ENCODE results near the gene NOP10. TPM values are rescaled to one million over a fixed set of nuclear protein-coding genes. Genes with fewer than 3 reads are reported as not detected.

The NOP10 gene
- total RNA-seq, 1 donor, result 216 TPM

DNA sequence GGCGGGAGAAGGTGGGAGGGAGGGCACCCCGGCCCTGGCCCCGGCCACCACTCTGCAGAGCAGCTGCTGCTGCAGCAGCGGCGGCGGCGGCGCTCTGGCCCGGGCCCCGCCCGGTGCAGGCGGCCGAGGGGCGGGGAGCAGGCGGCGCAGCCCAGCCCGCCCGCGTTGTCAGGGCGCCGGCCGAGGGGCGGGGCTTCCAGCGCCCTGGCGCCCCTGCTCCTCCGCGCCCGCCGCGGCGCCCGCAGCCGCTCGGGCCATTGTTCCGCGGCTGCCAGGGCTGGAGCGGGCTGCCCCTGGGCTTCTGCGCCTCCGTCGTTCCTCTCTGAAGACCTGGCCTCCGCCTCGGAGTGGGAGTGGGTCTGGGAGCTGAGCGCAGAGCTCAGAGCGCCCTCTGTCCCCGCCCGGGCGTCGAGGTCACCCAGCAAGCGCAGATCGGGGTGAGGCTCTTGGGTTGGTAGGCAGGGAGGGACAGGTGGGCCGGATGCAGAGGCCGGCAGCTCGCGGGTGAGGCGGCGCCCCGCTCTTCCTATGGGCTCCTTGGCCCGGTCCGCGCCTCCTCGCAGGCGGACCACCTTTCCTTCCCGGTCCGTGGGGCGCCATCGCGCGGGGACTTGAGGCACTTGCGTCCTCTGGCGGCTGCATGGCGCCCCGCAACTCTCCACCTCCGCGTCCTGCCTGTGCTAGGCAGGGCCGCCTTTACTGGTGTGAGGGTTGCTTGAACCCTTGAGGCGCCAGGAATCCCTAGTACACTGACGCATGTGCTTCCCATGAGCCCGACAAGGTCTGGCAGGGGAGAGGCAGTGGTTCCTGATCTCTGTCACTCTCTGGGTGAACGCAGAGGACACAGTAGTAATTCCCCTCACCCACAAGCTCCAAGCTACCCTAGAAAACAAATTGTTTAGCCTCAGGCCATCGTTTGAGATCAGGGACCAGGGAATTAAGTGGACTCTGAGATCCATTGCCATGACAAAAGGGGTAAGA, 24.5 kb upstream of the NOP10 start, which contains the start of gene LPCAT4:
TSS of gene LPCAT4 (minus strand) at position 96 of the 981 bp plus-strand sequence. CDS start 96 bp downstream, outside the sequence.
- peaks cover 11% of the 10 kb centered on the region for H3K36me3 ChIP-seq (ENCODE audit: insufficient read depth, low read length)
- TF ChIP-seq, protein P1, sequence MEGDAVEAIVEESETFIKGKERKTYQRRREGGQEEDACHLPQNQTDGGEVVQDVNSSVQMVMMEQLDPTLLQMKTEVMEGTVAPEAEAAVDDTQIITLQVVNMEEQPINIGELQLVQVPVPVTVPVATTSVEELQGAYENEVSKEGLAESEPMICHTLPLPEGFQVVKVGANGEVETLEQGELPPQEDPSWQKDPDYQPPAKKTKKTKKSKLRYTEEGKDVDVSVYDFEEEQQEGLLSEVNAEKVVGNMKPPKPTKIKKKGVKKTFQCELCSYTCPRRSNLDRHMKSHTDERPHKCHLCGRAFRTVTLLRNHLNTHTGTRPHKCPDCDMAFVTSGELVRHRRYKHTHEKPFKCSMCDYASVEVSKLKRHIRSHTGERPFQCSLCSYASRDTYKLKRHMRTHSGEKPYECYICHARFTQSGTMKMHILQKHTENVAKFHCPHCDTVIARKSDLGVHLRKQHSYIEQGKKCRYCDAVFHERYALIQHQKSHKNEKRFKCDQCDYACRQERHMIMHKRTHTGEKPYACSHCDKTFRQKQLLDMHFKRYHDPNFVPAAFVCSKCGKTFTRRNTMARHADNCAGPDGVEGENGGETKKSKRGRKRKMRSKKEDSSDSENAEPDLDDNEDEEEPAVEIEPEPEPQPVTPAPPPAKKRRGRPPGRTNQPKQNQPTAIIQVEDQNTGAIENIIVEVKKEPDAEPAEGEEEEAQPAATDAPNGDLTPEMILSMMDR (IDR thresholded peaks at IDR 0.05; ENCODE audit: extremely low read depth, low read depth, low read length), result peak; percentile 81
- H2AFZ ChIP-seq (ENCODE audit: low read length), result peak within 1 kb of the TSS; percentile 99
- H3K4me1 ChIP-seq (ENCODE audit: insufficient read depth, low read length), result peaks cover 19% of the 10 kb centered on the region
- DNase-seq (ENCODE audit: insufficient read length, low spot score, missing footprints), result peak; percentile 100
- no peaks in the 10 kb centered on the region for H3K9me3 ChIP-seq (ENCODE audit: low read depth, low read length)
- H3K27ac ChIP-seq (ENCODE audit: low read depth, low read length), result peak within 1 kb of the TSS; percentile 60
- peaks cover 25% of the 10 kb centered on the region for H3K79me2 ChIP-seq (ENCODE audit: insufficient read depth, low read length)
- peak within 1 kb of the TSS; percentile 98 for H3K4me2 ChIP-seq (ENCODE audit: insufficient read depth, low read length)
- no peaks in the 10 kb centered on the region for H3K27me3 ChIP-seq (ENCODE audit: insufficient read depth, low read length)
- peak within 1 kb of the TSS; percentile 97 for H3K4me3 ChIP-seq (ENCODE audit: insufficient read depth, low read length)
- H4K20me1 ChIP-seq (ENCODE audit: insufficient read depth, low read length), result peaks cover 7% of the 10 kb centered on the region

DNA sequence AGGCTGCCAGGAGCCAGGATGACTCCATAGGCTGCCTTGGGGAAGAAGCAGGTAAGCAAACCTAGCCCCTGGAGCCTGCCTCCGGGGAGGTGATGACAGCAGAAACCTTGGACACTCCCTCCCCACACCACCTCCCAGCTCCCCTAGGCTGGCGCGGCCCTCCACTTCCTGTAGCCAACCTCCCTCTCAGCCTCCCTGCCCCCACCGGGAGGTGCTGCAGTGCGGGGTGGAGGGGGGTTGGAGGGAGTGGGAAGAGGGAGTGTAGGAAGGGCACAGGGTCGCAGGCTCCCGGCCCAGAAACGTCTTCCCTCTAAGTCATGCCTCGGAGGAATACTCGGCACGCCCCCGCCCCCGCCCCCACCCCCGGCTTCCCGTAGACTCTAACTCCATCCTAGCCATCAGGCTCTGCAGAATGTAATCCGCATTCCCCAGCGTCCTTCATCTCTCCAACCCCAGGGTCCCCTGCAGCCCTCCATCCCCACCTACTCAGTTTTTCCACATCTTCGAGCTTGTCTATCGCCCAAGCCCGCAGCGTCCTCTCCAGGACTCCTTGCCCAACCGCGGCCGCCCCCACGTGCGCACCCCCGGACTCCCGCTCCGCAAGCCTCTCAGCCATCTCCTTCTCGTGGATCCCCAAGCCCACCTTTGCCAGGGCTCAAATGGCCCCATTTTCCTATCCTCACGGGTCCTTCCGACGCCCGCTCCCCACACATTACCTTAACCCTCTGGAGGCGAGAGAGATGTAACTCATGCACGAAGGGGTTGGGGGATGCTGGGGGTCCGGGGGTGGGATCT, 23.5 kb upstream of the NOP10 start:
- Histone ChIP-seq H3K27ac (ENCODE audit: low read depth, low read length) (no peak overlapping the region), H4K20me1 (ENCODE audit: insufficient read depth, low read length) (peaks cover 7% of the 10 kb centered on the region), H3K4me2 (ENCODE audit: insufficient read depth, low read length) (peak overlapping the region; percentile 98), H2AFZ (ENCODE audit: low read length) (peak overlapping the region; percentile 85), H3K4me1 (ENCODE audit: insufficient read depth, low read length) (peaks cover 19% of the 10 kb centered on the region), H3K36me3 (ENCODE audit: insufficient read depth, low read length) (peaks cover 13% of the 10 kb centered on the region), H3K9me3 (ENCODE audit: low read depth, low read length) (no peaks in the 10 kb centered on the region), H3K79me2 (ENCODE audit: insufficient read depth, low read length) (peaks cover 25% of the 10 kb centered on the region), H3K27me3 (ENCODE audit: insufficient read depth, low read length) (no peaks in the 10 kb centered on the region), H3K4me3 (ENCODE audit: insufficient read depth, low read length) (peak overlapping the region; percentile 97)
- TF ChIP-seq, protein P1 (IDR thresholded peaks at IDR 0.05; ENCODE audit: extremely low read depth, low read depth, low read length), result no peak
- DNase-seq (ENCODE audit: insufficient read length, low spot score, missing footprints), result peak; percentile 90

DNA sequence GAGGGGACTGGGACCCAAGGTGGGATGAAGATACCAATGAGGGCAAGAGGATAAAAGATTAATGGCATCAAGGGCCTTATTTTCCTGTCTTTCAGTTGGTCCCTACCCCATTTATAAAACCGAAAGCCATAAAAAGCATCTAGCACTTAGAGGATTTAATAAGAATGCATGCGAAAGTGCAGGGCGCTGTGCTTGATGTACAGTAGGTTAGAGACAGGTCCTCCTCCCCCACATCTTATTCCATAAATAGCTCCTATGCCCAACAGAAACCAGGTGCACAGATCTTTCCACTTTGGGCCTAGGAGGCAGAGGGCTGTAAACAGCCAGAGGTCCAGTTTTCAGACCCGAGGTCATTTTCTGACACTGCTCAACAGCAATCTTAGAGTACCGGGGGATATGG, 22.9 kb upstream of the NOP10 start:
- H3K79me2 ChIP-seq (ENCODE audit: insufficient read depth, low read length), result peaks cover 25% of the 10 kb centered on the region
- no peaks in the 10 kb centered on the region for H3K9me3 ChIP-seq (ENCODE audit: low read depth, low read length)
- peak overlapping the region; percentile 97 for H3K4me3 ChIP-seq (ENCODE audit: insufficient read depth, low read length)
- peaks cover 18% of the 10 kb centered on the region for H3K36me3 ChIP-seq (ENCODE audit: insufficient read depth, low read length)
- H3K27me3 ChIP-seq (ENCODE audit: insufficient read depth, low read length), result no peaks in the 10 kb centered on the region
- TF ChIP-seq, protein P1 (IDR thresholded peaks at IDR 0.05; ENCODE audit: extremely low read depth, low read depth, low read length), result no peak
- peak overlapping the region; percentile 85 for H2AFZ ChIP-seq (ENCODE audit: low read length)
- no peak overlapping the region for H3K27ac ChIP-seq (ENCODE audit: low read depth, low read length)
- peaks cover 19% of the 10 kb centered on the region for H3K4me1 ChIP-seq (ENCODE audit: insufficient read depth, low read length)
- DNase-seq (ENCODE audit: insufficient read length, low spot score, missing footprints), result no peak
- peaks cover 7% of the 10 kb centered on the region for H4K20me1 ChIP-seq (ENCODE audit: insufficient read depth, low read length)
- H3K4me2 ChIP-seq (ENCODE audit: insufficient read depth, low read length), result peak overlapping the region; percentile 98

Measured in osteoblast (primary cell).